K562 (cell line): ENCODE results near the gene DDC. TPM values are rescaled to one million over a fixed set of nuclear protein-coding genes. Genes with fewer than 3 reads are reported as not detected.
A peak's percentile ranks its signal among the peaks of the same experiment; 100 is the strongest.

Experiments used
- ATAC-seq: fragments of 200-7000 bp; cut with Tn5 transposase; 3 replicates; pipeline ENCODE4 v1.9.1; 2020; ENCODE audit warnings: moderate library complexity
- BruUV-seq: library from RNA; stranded (reverse); fragments of 400-500 nt; replicated peaks from 2 replicates; lab custom pipeline; 2021; lab: Mats Ljungman, UMichigan
- CTCF ChIA-PET: fragments of 300-600 bp; formaldehyde crosslinking; extraction: SDS; loops from one replicate; lab custom pipeline; 2021; ENCODE audit warnings: low intra/inter-chr PET ratio; lab: Yijun Ruan, JAX
- POLR2A ChIA-PET: fragments of 300-600, 350-650 bp; sonication (Branson Sonifier 250); formaldehyde crosslinking; extraction: SDS; loops from one replicate; lab custom pipeline; 2021; ENCODE audit warnings: antibody characterized with exemption, inconsistent platforms; lab: Yijun Ruan, JAX
- DNase-seq, 4 experiments: peaks; one replicate each; pipeline versions ENCODE4 v3.0.0 to v3.0.0-alpha.2; 2011 to 2018; ENCODE audit warnings: low spot score in 3 of 4, mixed read lengths in 3 of 4; ENCODE audit errors: extremely low read depth in 1 of 4
- FAIRE-seq: peaks from 2 replicates; lab custom pipeline; 2011; peaks lifted over from hg19 to GRCh38; lab: Jason Lieb, UNC
- H2AFZ ChIP-seq: 2 replicates; pipeline ENCODE4 v1.6.0; 2011; ENCODE audit warnings: low read depth, low read length, control low read depth, inconsistent platforms
- H3K27ac ChIP-seq: fragments of 200-600 bp; 3 replicates; pipeline ENCODE4 v1.8.0; 2011; ENCODE audit warnings: low read depth, mild to moderate bottlenecking, control low read depth, inconsistent platforms, low read length, moderate library complexity, mixed read lengths; ENCODE audit errors: extremely low read depth
- H3K27me3 ChIP-seq, 2 experiments: fragments of 300-600 bp in 1 of 2; 2 replicates in 1 of 2; 3 replicates in 1 of 2; pipeline versions ENCODE4 v1.6.0 to v1.8.0; 2011; ENCODE audit warnings: inconsistent platforms in 2 of 2, low read length in 2 of 2, mild to moderate bottlenecking in 1 of 2, mixed read lengths in 1 of 2, moderate library complexity in 1 of 2; ENCODE audit not compliant: control insufficient read depth in 2 of 2, insufficient read depth in 2 of 2
- H3K36me3 ChIP-seq: fragments of 300-600 bp; 3 replicates; pipeline ENCODE4 v1.8.0; 2011; ENCODE audit warnings: mild to moderate bottlenecking, low read length, inconsistent platforms; ENCODE audit not compliant: control insufficient read depth, insufficient read depth
- H3K4me1 ChIP-seq, 2 experiments: fragments of 200-600 bp in 1 of 2; replicated peaks in 1 of 2; 2 replicates in 1 of 2; 3 replicates in 1 of 2; pipeline versions ENCODE4 v1.5.1 to v1.8.0; 2011; ENCODE audit warnings: inconsistent platforms in 2 of 2, low read length in 2 of 2, mild to moderate bottlenecking in 1 of 2, mixed read lengths in 1 of 2, moderate library complexity in 1 of 2; ENCODE audit not compliant: control insufficient read depth in 2 of 2, insufficient read depth in 2 of 2
- H3K4me2 ChIP-seq: 2 replicates; pipeline ENCODE4 v1.6.1; 2011; ENCODE audit warnings: low read length, control low read depth, inconsistent platforms, mixed read lengths; ENCODE audit not compliant: insufficient read depth
- H3K4me3 ChIP-seq: fragments of 200-600 bp; sonication (generic), shearing (Covaris generic); 2 replicates; pipeline ENCODE4 v1.5.1; 2016; ENCODE audit warnings: control low read depth, inconsistent platforms
- H3K79me2 ChIP-seq: fragments of 200-600 bp; 3 replicates; pipeline ENCODE4 v1.8.0; 2011; ENCODE audit warnings: low read length, inconsistent platforms; ENCODE audit not compliant: control insufficient read depth, insufficient read depth
- H3K9ac ChIP-seq, 2 experiments: 2 replicates each; pipeline versions ENCODE4 v1.6.0 to v1.6.1; 2011; ENCODE audit warnings: low read depth in 2 of 2, low read length in 2 of 2, control low read depth in 1 of 2, inconsistent platforms in 1 of 2, mild to moderate bottlenecking in 1 of 2, mixed read lengths in 1 of 2; ENCODE audit not compliant: insufficient read depth in 1 of 2
- H3K9me1 ChIP-seq: one replicate; pipeline ENCODE4 v1.6.0; 2011; ENCODE audit warnings: inconsistent platforms, mild to moderate bottlenecking, low read length, moderate library complexity; ENCODE audit not compliant: control insufficient read depth, insufficient read depth
- H3K9me3 ChIP-seq: replicated peaks from 2 replicates; pipeline ENCODE4 v1.5.1; 2011; ENCODE audit warnings: low read depth, low read length, inconsistent platforms; ENCODE audit not compliant: control insufficient read depth, insufficient read depth
- H4K20me1 ChIP-seq: replicated peaks from 2 replicates; pipeline ENCODE4 v1.6.1; 2011; ENCODE audit warnings: low read length, inconsistent platforms, mixed read lengths; ENCODE audit not compliant: control insufficient read depth, insufficient read depth
- CHAMP1 ChIP-seq: fragments of 450-650 bp; IDR thresholded peaks from 2 replicates; pipeline ENCODE4 v1.6.1; 2016; ENCODE audit warnings: mild to moderate bottlenecking
- HINFP ChIP-seq: fragments of 450-650 bp; conservative IDR thresholded peaks from 2 replicates; pipeline ENCODE4 v1.6.1; 2016; ENCODE audit warnings: missing genetic modification characterization, low read depth, mild to moderate bottlenecking, control low read depth, missing compliant biosample characterization
- KAT8 ChIP-seq: fragments of 450-650 bp; IDR thresholded peaks from 2 replicates; pipeline ENCODE4 v1.6.1; 2016; ENCODE audit warnings: low read depth, mild to moderate bottlenecking
- KDM2B ChIP-seq: fragments of 250-450 bp; sonication (Bioruptor Pico); IDR thresholded peaks from 2 replicates; pipeline ENCODE4 v1.8.0; 2021; ENCODE audit warnings: mild to moderate bottlenecking, moderate library complexity
- MAX ChIP-seq: sonication (generic); formaldehyde crosslinking; IDR thresholded peaks from 2 replicates; pipeline ENCODE4 v1.9.0; 2022; ENCODE audit warnings: mild to moderate bottlenecking, missing genetic modification reagents
- RBM22 ChIP-seq: fragments of 200-400 bp; formaldehyde crosslinking; IDR thresholded peaks from 2 replicates; pipeline ENCODE4 v1.6.1; 2018; ENCODE audit warnings: low read length, low read depth; ENCODE audit not compliant: poor library complexity, severe bottlenecking
- TEAD1 ChIP-seq, 2 experiments: fragments of 450-650 bp in 1 of 2; sonication (generic) in 1 of 2; formaldehyde crosslinking; IDR thresholded peaks; 2 replicates each; pipeline versions ENCODE4 v1.4.0 to v1.8.0; 2020 to 2022; ENCODE audit warnings: mild to moderate bottlenecking in 2 of 2, missing genetic modification reagents in 1 of 2
- ZNF146 ChIP-seq: IDR thresholded peaks from one replicate; pipeline ENCODE4 v1.6.1; 2018; ENCODE audit warnings: missing compliant biosample characterization; ENCODE audit not compliant: unreplicated experiment
- ZNF280A ChIP-seq: fragments of 450-650 bp; IDR thresholded peaks from 2 replicates; pipeline ENCODE4 v1.6.1; 2018; ENCODE audit warnings: mild to moderate bottlenecking, low read depth; ENCODE audit not compliant: partially characterized antibody
- ZNF707 ChIP-seq: fragments of 250-450 bp; sonication (Bioruptor Pico); conservative IDR thresholded peaks from 2 replicates; pipeline ENCODE4 v1.8.0; 2022; ENCODE audit warnings: inconsistent platforms, mild to moderate bottlenecking, moderate library complexity
- WGBS: fragments of 100-300 bp; shearing (Covaris generic); methylation state at CpG from one replicate; pipeline ENCODE4 v1.1.6; 2016; ENCODE audit warnings: low coverage, mixed read lengths; ENCODE audit not compliant: insufficient coverage; ENCODE audit errors: missing lambda C conversion rate; 5-methylcytosine and 5-hydroxymethylcytosine counted together
- in situ Hi-C: fragments of 300-500 bp; cut with MboI; formaldehyde crosslinking; loops from 4 replicates; pipeline ENCODE4 v1.15.0; 2018; ENCODE audit warnings: inconsistent platforms, mixed read lengths
- intact Hi-C: fragments of 100-400 bp; cut with micrococcal nuclease; formaldehyde crosslinking; loops from 2 replicates; pipeline ENCODE4 v1.14.2; 2022
- polyA plus RNA-seq, 8 experiments: library from polyadenylated mRNA; depleted of rRNA in 4 of 8; stranded (reverse) in 5 of 8; unstranded in 3 of 8; fragments of >200 nt; fragmentation: Nextera tagmentation in 2 of 8; fragmentation: Illumina TruSeq in 1 of 8; extraction: Ambion mirVana in 2 of 8; extraction: Trizol in 1 of 8; gene quantifications; 2 replicates each; pipeline versions ENCODE4 v1.2.1 to v1.2.3, GENCODE V29; 2011 to 2014; ENCODE audit warnings: inconsistent platforms in 1 of 8, missing spikeins in 1 of 8
- total RNA-seq, 7 experiments: library from RNA; depleted of rRNA in 6 of 7; stranded (reverse); fragments of >200 nt in 6 of 7; fragmentation: Illumina TruSeq in 2 of 7; extraction: Trizol in 2 of 7; gene quantifications; 2 replicates each; pipeline versions ENCODE4 v1.2.1 to v1.2.3, GENCODE V29; 2011 to 2021; ENCODE audit warnings: low replicate concordance in 1 of 7
- TF ChIP-seq, protein P1 (sequence below): fragments of 250-450 bp; sonication (Bioruptor Pico); IDR thresholded peaks from 2 replicates; pipeline ENCODE4 v1.4.0; 2020; ENCODE audit warnings: mild to moderate bottlenecking, moderate library complexity, borderline replicate concordance
- TF ChIP-seq, protein P2 (sequence below): fragments of 250-450 bp; sonication (Bioruptor Pico); IDR thresholded peaks from 2 replicates; pipeline ENCODE4 v1.4.0; 2020

DDC gene
- total and polyA plus RNA-seq, 9 of the 15 experiments (the other 6 are each of a cell fraction or from before 2014, with no cell fraction given) = not detected

GRCh38 chr7:50499092-50499491 is 66.1 kb downstream of the DDC start:
- Histone ChIP-seq H3K79me2 (no peaks in the 10 kb centered on the region), H2AFZ (no peak overlapping the region), H3K36me3 (no peaks in the 10 kb centered on the region), H3K9me1 (no peaks in the 10 kb centered on the region), H3K4me1 (peaks cover 4 to 17% of the 10 kb centered on the region in 2 experiments; a peak in 4 of 5 replicates), H3K4me3 (no peak overlapping the region), H3K4me2 (no peak overlapping the region), H3K9me3 (no peaks in the 10 kb centered on the region), H3K27me3 (peaks cover 0 to 19% of the 10 kb centered on the region in 2 experiments; a peak in 1 of 5 replicates), H4K20me1 (no peaks in the 10 kb centered on the region; the same call in 1 of the 2 replicates), H3K9ac (no peak overlapping the region), H3K27ac (no peak overlapping the region)
- 67% methylated on average over 6 of the region's 6 CpGs for WGBS
- intact Hi-C loops (no loop called here), in situ Hi-C loops (no loop called here)
- FAIRE-seq (no peak), ATAC-seq (no peak), DNase-seq (peak in 1 of 4 experiments; percentile 3)
- POLR2A ChIA-PET = no interaction called here
- CTCF ChIA-PET = no interaction called here
- BruUV-seq = no TSS peak
- no peak for TF ChIP-seq CHAMP1
- TF ChIP-seq RBM22 = no peak
- no peak for TF ChIP-seq ZNF707
- no peak for TF ChIP-seq MAX
- TF ChIP-seq KDM2B (CRISPR knock-in tag) = no peak
- TF ChIP-seq HINFP (tag) = no peak
- TF ChIP-seq, protein P1, sequence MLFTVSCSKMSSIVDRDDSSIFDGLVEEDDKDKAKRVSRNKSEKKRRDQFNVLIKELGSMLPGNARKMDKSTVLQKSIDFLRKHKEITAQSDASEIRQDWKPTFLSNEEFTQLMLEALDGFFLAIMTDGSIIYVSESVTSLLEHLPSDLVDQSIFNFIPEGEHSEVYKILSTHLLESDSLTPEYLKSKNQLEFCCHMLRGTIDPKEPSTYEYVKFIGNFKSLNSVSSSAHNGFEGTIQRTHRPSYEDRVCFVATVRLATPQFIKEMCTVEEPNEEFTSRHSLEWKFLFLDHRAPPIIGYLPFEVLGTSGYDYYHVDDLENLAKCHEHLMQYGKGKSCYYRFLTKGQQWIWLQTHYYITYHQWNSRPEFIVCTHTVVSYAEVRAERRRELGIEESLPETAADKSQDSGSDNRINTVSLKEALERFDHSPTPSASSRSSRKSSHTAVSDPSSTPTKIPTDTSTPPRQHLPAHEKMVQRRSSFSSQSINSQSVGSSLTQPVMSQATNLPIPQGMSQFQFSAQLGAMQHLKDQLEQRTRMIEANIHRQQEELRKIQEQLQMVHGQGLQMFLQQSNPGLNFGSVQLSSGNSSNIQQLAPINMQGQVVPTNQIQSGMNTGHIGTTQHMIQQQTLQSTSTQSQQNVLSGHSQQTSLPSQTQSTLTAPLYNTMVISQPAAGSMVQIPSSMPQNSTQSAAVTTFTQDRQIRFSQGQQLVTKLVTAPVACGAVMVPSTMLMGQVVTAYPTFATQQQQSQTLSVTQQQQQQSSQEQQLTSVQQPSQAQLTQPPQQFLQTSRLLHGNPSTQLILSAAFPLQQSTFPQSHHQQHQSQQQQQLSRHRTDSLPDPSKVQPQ (CRISPR knock-in tag) = no peak
- no peak for TF ChIP-seq TEAD1 (CRISPR knock-in tag; IDR thresholded peaks at IDR 0.05)
- no peak for TF ChIP-seq KAT8
- TF ChIP-seq ZNF146 (CRISPR knock-in tag) = no peak
- TF ChIP-seq, protein P2, sequence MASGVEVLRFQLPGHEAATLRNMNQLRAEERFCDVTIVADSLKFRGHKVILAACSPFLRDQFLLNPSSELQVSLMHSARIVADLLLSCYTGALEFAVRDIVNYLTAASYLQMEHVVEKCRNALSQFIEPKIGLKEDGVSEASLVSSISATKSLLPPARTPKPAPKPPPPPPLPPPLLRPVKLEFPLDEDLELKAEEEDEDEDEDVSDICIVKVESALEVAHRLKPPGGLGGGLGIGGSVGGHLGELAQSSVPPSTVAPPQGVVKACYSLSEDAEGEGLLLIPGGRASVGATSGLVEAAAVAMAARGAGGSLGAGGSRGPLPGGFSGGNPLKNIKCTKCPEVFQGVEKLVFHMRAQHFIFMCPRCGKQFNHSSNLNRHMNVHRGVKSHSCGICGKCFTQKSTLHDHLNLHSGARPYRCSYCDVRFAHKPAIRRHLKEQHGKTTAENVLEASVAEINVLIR (CRISPR knock-in tag) = no peak
- TF ChIP-seq ZNF280A = no peak
